Measurements from ENCODE around the gene C11orf52.

The C11orf52 gene

DNA sequence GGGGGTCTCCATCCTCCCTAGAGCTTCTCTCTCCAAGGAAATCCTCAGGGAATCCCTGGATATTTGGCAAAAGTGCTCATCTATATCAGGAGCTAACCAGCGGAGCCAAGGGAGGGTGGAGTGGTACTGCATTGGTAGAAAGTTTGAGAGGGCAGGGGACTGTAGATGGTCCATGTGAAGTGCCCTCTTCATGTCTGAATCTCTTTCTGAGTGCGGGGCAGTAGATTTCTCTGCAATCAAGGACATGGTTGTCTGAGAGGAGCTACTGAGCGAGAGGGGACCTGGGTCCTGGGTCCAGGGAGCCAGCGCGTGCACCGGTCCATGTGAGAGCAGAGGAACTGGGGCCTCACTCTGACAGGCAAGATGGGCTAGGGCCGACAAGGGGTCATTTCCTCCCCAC is 19.1 kb downstream of the C11orf52 start:
- DNase-seq = peak in 4 of 51 donors; percentile 24 to 77 (median 48)

DNA sequence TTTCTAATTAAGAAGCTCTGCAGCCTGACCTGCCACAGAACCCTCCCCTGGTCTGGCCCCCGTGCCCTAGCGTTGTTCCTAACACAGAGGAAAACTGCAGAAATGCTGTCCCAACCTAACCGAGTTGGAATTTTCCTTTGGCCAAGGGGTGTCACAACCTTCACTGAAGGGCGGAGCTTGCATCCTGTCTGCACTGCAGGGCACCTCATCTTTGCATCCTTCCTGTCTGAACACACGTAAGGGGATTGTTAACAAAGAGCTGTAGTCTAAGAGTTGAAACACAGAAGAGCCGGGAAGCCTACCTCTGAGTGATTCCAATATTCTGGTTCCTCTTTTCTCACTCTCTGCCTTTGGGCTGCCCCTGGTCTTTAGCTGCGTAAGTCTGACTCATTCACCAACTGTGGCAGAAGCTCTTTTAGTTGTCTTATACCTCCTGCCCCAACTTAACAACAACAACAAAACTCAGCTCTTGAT is 20.0 kb downstream of the C11orf52 start:
- peak in 5 of 51 donors; percentile 23 to 71 (median 32) for DNase-seq

DNA sequence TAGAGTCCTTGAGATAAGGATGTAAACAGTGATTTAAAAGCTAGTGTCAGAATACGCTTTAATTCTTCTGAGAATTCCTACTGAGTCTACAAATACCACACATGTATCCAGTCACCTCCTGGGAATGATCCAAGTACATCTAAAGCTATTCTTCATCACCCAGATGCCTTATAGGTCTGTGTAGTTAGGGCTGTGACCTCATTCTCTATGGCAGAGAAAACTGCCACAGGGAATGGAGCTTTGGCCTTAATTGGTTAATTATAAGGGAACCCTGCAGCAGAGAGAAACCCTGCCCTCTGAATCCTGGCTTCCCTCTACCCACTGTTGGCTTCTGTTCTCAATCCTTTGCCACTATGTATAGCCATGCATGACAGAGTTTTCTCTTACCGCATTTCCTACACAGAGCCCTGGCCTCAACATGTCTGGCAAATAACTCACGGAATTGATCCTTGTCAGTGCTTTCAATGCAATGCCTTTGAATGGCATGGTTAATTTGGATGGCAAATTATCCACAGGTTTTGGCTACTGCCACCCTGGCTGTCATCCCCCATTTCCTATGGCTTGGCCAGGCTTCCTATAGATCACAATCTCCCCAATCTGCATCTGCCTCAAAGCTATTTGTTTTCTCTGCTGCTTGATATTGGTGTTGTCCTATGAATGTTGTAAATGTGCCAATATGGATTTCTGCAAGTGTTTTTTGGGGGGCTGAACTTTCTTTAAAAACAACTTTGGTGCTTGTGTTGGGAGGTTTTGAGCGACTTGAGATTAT is 21.3 kb downstream of the C11orf52 start:
- peak in 1 of 51 donors; percentile 17 for DNase-seq

DNA sequence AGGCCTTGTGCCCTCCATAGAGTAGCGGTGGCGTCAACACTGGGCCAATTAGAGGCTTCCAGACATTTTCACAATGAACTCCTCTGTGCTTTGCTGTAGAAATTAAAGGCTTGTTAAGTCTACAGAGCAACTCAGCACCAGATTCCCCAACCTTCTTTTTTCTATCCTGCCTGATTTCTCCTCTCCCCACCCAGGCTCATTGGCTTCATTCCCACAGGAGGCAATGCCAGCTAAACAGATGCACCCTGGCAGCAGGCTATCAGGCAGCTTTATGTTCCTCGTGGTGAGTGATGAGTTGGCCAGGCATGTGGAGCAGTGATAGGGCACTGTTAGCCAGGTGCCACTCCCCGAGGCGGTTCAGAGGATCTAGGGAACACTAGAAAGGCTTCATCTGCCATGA is 23.2 kb downstream of the C11orf52 start:
- DNase-seq = peak in 13 of 51 donors; percentile 13 to 74 (median 32)

DNA sequence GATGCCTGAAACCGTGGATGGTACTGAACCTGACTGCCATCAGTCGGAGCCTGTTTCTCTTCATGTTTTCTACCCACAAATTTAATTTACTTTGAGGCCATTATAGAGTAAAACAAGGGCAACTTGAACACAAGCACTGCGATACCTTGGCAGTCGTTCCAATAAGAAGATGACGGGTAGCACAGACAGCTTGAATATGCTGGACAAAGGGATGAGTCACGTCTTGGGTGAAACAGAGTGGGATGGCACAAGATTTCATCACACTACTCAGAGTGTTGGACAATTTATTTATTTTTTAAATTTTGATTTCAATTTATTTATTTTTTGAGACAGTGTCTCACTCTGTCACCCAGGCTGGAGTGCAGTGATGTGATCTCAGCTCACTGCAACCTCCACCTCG is 24.1 kb downstream of the C11orf52 start:
- no peak for DNase-seq

DNA sequence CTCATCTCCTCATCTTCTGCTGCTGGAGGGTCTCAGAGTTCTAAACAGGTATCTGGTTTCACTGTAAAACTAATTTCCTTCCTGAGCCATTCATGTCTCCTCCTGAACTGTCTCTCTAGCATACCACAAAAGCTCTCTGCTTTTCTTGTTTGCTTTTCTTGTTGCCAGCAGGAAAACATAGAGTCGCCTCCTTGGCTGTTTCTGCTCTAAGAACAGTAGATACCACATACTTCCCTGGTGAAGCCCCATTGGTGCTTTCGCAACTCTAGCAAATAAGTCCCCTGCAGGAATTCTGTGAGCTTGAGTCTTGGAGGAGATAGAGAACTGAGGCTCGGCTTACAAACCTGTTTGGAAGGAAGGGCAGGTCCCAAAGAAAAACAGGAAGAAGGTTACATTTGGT is 25.4 kb downstream of the C11orf52 start:
- DNase-seq = no peak

DNA sequence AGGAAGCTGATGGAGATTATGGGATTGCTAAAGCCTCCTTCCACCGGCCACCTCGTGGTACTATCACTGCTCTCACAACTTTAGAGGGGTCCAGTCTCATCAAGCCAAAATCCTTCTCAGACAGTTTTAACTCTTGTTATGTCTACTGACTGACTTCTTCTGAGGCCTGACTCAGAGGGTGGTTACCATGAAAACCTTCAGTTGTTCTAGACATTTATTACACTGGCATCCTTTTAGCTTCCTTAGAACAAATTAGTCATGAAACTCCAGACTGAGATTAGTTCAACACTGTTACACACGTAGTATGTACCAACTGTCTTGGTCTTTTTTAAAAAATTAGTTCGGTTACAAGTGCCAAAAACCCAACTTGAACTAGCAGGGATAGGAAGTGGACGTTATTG is 25.9 kb downstream of the C11orf52 start:
- DNase-seq = no peak

DNA sequence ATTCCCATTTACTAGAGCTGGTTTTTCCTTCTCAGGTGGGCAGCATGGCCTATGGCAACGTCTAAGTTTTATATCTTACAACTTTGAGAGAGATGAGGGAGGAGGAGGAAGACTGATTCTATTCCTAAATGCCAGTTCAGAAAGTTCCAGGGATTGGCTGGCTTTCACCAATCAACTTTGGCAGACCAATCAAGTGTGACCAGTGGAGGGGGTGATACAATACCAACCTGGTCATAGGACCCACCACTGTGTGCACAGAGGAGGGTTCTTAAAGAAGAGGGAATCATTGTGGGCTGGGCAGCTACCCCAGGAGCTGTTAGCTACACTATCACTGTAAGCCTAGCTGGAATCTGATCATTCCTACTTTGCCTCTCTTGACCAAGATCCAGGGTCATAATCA is 26.5 kb downstream of the C11orf52 start:
- DNase-seq = no peak

DNA sequence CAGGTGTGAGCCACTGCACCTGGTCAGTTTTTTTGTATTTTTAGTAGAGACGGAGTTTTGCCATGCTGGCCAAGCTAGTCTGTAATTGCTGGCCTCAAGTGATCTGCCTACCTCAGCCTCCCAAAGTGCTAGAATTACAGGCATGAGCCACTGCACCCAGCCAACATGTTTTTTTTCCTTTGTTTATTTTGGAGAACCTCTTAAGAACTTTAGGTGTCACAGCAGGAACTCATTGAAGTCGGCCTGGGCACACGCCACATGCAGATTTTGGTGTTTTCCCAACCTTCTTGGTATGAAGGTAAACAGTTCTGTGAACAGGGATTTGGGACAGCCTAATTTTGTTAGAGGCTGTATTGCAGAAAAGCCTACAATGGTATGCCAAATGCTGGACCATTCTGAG is 27.8 kb downstream of the C11orf52 start:
- no peak for DNase-seq

DNA sequence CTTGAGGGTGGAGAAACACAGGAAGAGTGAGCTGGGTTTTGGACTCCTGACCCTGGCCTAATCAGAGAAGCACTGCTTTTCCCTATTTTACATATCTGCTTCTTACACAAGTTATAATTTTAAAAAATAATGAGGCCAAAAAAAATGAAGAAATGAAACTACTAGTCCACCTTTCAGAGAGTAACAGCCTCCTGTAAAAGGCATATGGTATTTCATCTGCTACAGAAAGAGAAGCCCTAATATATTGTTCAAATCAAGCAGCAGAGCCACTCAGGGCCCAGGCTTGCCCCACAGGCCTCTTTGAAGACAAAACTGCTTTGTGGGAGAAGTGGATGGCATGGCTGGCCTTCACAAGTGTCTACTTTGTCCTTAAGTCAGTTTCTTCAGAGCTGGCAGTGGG is 28.4 kb downstream of the C11orf52 start:
- no peak for DNase-seq

DNA sequence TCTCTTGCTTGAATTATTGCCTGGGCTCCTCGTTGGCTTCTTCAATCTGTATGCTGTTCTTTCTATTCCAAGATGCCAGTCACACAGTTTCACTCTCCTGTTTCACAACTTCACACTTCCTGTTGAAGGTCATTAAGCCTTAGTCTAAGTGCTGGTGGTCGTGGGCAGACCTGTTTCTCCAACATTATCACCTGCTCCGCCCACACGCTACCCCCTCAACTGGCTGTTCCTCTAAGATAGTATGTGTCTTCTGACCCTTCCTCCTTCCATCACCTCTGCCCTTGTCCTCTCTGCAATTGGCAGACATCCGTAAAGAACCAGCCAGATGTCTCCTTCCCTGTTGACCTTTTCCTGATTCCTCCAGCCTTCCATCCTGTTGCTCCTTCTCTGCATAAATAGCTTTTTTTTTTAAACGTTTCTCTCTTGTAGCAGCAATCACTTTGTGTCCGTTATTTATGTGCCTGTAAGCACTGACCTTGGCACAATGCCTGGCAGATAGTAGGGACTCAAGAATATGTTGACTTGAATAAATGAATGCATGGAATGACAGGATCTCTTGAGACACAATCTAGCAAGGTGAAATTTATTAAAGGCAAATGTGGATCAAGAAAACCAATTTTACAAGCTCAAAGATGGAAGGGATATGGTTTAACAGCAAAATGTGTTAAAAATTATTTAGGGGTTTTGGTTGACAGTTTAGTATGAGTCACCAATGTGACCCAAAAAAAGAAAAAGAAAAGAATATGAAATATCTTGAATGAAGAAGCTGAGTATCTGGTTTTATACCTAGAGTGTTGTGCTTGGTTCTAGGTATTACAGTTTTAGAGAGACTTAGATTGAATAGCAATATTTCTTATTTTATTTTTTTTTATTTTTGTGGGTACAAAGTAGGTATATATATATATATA is 31.1 kb downstream of the C11orf52 start:
- no peak for DNase-seq

DNA sequence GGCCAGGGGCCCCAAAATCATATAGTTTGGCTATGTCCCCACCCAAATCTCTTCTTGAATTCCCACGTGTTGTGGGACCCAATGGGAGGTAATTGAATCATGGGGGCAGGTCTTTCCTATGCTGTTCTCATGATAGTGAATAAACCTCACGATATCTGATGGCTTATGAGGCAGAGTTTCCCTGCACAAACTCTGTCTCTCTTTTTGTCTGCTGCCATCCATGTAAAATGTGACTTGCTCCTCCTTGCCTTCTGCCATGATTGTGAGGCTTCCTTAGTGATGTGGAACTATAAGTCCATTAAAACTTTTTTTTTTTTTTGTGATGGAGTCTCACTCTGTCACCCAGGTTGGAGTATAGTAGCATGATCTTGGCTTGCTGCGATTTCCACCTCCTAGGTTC is 32.9 kb downstream of the C11orf52 start:
- DNase-seq = no peak

DNA sequence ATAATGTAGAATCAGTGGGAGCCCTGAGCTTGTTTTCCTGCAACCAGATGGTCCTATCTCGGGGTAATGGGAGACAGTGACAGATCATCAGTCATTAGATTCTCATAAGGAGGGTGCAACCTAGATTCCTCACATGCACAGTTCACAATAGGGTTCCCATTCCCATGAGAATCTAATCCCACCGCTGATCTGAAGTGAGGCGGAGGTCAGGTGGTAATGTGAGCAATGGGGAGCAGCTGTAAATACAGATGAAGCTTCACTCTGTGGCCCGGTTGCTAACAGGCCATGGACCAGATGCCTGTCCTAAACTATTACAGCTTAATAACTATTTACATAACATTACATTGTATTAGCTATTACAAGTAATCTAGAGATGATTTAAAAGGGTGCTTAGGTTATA is 35.4 kb downstream of the C11orf52 start:
- DNase-seq = no peak

DNA sequence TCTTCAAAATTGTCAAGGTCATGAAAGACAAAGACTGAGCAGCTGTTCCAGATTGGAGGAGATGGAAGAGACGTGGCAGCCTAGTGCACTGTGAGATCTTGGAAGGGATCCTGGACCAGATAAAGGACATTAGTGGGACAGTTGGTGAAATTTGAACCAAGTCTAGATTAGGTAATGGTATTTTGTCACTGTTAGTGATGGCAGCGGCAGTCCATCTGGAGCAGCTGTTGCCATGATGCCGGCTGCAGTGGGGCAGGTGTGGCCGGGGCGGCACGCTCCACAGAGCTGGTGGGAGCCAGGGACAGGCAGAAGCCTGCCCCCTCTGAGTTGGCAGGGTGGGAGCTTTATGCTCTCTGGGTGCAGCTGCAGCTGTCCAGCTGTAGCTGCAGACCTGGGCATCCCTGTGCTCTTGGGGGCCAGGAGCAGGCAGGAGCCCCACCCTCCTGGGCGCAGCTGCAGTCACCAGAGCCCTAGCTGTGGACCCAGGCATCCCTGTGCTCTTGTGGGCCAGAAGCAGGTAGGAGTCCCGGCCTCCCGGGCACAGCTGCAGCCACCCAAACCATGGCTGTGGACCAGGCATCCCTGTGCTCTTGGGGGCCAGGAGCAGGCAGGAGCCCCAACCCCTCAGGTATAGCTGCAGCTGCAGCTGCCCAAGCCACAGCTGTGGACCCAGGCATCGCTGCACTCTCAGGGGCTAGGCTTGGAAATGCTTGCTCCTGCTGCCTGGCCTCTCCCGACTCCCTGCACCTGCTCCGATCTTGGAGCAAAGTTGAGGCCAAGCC is 39.1 kb downstream of the C11orf52 start:
- no peak for DNase-seq

DNA sequence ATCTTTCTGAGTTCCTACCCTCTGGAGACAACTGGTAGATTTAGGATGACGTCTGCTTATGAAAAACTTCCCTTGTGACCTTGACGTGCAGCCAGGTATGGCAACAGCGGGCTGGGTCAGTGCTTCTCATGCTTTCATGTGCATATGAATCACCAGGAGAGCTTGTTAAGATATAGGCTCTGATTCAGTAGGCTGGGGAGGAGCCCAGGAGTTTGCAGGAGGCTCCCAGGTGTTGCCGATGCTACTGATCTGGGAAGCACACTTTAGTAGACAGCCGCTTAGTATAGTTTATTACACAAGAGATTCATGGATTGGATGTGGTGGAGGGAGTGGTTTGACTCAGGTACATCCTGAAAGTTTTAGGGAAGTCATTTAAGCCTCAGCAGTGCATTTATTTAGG is 42.2 kb downstream of the C11orf52 start:
- no peak for DNase-seq

DNA sequence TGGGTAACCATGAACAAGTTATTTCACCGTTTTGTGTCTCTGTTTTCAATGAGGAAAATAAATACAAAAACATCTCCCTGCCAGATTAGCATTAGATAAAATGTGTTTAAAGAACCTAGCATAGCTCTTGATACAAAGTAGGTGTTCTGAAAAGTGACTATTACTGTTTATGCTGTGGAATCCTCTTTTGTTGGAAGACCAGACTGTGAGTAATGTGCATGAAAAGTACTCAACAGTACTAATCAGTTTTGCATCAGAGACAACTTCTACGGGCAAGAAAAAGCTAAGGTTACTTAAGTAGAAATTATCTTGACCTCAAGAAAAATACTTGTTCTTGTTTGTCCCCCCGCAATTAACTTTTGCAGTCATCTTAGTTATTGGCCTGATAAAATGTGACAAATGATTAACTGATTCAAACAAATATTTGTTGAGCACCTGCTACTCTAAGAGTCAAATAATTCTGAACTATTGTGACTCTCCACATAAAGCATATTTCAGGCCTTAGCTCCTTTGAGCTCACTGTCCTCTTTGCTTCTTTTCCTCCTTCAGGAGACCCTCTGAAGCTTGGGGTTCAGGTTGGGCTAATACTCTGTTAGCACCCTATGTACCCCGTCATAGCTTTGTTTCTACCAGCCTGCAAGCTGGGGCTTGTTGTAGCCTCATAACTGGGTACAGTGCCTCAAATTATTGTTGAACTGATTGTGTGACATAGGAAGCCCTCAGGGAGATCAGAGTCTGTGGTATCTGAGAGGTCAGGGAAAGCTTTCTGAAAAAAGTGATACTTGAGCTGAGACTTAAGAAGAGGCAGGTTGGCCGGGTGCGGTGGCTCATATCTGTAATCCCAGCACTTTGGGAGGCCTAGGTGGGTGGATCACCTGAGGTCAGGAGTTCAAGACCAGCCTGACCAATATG is 42.9 kb downstream of the C11orf52 start:
- no peak for DNase-seq

DNA sequence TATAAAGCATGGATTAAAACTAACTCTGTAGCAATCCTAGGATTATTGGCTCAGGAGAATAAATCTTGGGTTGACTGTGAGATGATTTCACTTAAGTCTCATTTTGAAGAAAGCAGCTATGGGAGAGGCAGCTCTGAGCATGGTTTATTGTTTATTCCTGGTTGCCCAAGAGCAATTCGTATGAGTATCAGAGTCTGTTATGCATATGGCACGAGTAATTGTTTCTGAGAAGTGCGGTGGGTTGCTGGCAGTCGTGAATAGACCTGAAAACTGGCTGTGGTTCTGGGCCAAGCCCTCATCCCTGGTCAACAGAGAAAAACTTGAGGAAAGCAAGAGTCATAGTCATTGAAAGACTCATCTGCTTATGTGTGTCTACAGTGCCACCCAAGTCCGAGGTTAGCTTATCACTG is 45.2 kb downstream of the C11orf52 start:
- no peak for DNase-seq

DNA sequence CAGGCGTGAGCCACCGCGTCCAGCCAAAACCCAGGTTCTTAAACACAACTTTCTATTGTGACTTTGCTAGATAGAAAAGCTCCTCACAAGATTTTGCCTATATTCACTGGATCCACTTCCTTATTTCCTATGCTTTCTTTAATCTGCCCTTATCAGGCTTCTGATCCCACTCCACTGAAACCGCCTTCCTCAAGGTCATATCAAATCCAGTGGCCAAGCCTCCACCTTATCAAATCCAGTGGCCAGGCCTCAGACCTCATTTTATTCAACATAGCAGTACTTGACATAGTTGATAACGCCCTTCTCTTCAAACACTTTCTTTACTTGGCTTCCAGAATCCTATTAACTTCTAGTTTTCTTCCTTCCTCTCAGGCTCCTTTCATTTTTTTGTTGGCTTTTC is 48.0 kb downstream of the C11orf52 start:
- no peak for DNase-seq

DNA sequence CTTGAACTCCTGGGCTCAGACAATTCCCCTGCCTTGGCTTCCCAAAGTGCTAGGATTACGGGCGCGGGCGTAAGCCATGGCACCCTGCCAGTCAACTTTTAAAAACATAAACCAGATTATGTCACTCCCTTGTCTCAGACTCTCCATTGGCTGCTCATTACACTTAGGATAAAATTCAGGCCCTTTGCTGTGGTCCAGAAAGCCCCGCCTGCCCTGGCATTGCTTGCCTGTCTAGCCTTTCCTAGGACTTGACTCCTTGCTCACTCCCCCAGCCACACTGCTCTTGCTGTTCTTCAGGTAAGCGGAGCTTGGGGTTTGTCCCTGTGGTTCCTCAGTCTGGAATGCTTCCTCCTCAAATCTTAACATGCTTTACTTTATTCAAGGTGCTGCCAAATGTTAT is 48.9 kb downstream of the C11orf52 start:
- DNase-seq = no peak

DNA sequence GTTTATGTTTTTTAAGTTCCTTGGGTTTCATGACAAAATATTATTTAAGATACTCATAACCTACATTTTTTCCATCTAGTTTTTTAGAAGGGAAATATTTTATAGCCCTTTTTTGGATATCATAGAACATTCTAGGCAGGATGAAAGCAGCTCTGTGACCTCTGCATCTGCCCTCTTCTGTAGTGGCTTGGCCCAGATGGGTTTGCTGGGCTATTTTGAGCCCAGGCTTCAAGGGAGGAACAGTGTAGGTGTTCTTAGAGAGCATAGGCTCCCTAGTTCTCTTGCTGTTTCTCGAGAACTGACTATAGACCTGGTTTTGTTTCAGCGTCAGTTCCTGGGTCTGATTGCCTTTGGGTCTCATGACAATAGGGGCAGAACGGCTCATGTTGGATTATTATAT is 50.6 kb downstream of the C11orf52 start:
- no peak for DNase-seq

DNA sequence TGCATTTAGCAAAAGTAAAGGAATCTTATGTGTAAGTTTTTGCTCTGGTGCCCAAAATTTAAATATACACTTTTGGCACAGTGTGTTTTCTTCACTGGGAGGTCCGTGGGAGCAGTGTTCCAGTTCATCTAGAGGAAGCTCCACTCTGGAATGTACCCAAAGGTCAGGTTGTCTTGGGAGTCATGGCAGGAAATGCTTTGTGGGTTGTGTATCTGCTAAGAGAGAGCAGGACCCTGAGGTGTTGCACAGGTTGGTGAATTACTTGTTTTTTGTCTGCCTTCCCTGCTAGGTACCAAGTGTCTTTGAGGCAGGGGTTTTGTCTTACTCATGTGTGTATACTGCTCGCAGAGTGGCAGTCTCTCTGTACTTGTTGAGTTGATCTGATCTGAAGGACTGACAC is 55.7 kb downstream of the C11orf52 start:
- DNase-seq = no peak
